Esophagus (tissue), 2 donors: Measurements from ENCODE around the gene NDFIP1. TPM values are rescaled to one million over a fixed set of nuclear protein-coding genes. Genes with fewer than 3 reads are reported as not detected.
"Not testable (repeated sequence)": the region's sequence is repeated elsewhere in the genome, so short reads cannot be mapped to it uniquely, and the experiment has no call there.

Experiments used
- H3K27ac ChIP-seq, 2 donors: one replicate each; pipeline ENCODE4 v1.5.1; 2013; ENCODE audit warnings: low read depth in 2 of 2, mild to moderate bottlenecking in 2 of 2, inconsistent platforms in 1 of 2, low read length in 1 of 2, moderate library complexity in 1 of 2
- H3K27me3 ChIP-seq, 2 donors: one replicate each; pipeline ENCODE4 v1.6.1; 2013; ENCODE audit warnings: low read length in 2 of 2, control low read depth in 1 of 2, mild to moderate bottlenecking in 1 of 2; ENCODE audit not compliant: insufficient read depth in 2 of 2, control insufficient read depth in 1 of 2
- H3K36me3 ChIP-seq, 2 donors: one replicate each; pipeline ENCODE4 v1.6.1; 2013; ENCODE audit warnings: low read length in 1 of 2; ENCODE audit not compliant: control insufficient read depth in 2 of 2, insufficient read depth in 2 of 2
- H3K4me1 ChIP-seq, 2 donors: one replicate each; pipeline ENCODE4 v1.6.1; 2013; ENCODE audit warnings: low read length in 1 of 2; ENCODE audit not compliant: control insufficient read depth in 2 of 2, insufficient read depth in 2 of 2
- H3K4me3 ChIP-seq, 2 donors: one replicate each; pipeline ENCODE4 v1.5.1; 2013; ENCODE audit warnings: low read length in 2 of 2, mild to moderate bottlenecking in 2 of 2, low read depth in 1 of 2, moderate library complexity in 1 of 2
- H3K9me3 ChIP-seq, 2 donors: one replicate each; pipeline ENCODE4 v1.6.1; 2013; ENCODE audit warnings: mild to moderate bottlenecking in 2 of 2, low read depth in 1 of 2, low read length in 1 of 2, moderate library complexity in 1 of 2; ENCODE audit not compliant: control insufficient read depth in 2 of 2, insufficient read depth in 1 of 2
- WGBS, 2 donors: extraction: QIAGEN DNeasy Blood & Tissue Kit; methylation state at CpG; one replicate each; pipeline ENCODE4 v1.1.7; 2013; 5-methylcytosine and 5-hydroxymethylcytosine counted together
- polyA plus RNA-seq, 2 donors: library from polyadenylated mRNA; stranded (reverse); fragments of 200-250 nt; gene quantifications; one replicate each; pipeline ENCODE4 v1.2.3, GENCODE V29; 2013
- donor health status: healthy with polysubstance abuse.
- donor health status: Bipolar disorder and iron deficiency.

Gene NDFIP1
- polyA plus RNA-seq, 2 donors, result 14.1 to 24.4 TPM

DNA sequence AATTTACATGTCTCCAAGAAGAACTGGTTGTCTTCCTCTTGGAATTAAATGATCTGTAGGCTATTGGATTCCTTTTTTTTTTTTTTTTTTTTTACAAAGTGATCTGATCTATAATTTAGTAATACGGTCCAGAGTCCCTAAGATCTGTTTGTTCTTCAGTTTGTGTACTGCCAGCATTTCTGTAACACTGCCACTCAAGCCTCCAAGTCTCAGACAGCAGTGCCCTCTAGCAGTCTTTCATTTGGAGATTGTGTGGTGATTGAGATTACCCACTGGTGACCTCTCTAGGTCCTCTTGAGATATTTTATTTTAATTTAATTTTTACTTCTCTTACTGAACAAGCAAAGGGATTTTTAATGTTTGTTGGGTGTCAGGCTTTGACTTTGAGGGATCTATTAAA lies 40.8 kb downstream of the NDFIP1 start:
- no peak overlapping the region for H3K4me3 ChIP-seq
- no peaks in the 10 kb centered on the region for H3K27me3 ChIP-seq
- no peak overlapping the region for H3K27ac ChIP-seq
- peaks cover 0 to 2% of the 10 kb centered on the region in 2 donors for H3K36me3 ChIP-seq
- no peaks in the 10 kb centered on the region for H3K4me1 ChIP-seq
- no peaks in the 10 kb centered on the region for H3K9me3 ChIP-seq
- WGBS, 2 donors, result 82 to 93% methylated on average over 1 of the region's 1 CpG

DNA sequence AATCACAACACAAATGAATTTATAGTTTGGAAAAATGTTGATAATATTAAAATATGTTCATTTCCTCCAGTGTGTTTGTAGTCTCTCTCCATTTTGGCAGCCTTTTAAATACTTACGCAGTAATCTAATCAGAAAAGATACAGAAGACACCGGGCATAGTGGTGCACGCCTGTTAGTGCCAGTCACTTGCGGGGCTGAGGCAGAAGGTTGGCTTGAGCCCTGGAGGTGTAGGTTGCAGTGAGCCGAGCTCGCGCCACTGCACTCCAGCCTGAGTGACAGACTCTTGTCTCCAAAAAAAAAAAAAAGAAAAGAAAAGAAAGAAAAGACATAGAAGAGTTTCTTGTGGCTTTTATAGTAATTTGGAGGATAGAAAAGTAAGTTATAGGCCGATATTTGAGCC lies 41.9 kb downstream of the NDFIP1 start:
- Histone ChIP-seq H3K27ac (no peak overlapping the region), H3K27me3 (no peaks in the 10 kb centered on the region), H3K4me3 (no peak overlapping the region), H3K4me1 (no peaks in the 10 kb centered on the region), H3K36me3 (peaks cover 0 to 2% of the 10 kb centered on the region in 2 donors), H3K9me3 (no peaks in the 10 kb centered on the region)
- 85 to 95% methylated on average over 8 of the region's 8 CpGs for WGBS, 2 donors

DNA sequence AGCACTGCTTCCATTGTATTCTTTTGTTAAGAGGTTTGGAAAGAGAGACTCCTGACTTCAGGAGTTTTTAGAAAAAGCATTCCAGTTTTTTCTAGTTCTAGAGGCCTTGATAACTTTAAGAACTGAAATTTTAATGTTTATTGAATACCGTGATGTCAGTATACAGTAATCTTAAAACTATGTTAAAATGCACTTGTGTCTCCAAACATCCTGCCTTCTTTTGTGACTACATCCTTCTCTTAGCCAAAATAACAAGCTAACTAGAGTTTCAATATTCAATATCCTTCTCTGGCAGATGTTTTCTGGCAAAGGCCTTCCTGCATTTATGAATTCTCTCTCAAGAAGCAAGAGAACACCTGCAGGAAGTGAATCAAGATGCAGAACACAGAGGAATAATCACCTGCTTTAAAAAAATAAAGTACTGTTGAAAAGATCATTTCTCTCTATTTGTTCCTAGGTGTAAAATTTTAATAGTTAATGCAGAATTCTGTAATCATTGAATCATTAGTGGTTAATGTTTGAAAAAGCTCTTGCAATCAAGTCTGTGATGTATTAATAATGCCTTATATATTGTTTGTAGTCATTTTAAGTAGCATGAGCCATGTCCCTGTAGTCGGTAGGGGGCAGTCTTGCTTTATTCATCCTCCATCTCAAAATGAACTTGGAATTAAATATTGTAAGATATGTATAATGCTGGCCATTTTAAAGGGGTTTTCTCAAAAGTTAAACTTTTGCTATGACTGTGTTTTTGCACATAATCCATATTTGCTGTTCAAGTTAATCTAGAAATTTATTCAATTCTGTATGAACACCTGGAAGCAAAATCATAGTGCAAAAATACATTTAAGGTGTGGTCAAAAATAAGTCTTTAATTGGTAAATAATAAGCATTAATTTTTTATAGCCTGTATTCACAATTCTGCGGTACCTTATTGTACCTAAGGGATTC lies 43.1 kb downstream of the NDFIP1 start:
- Histone ChIP-seq H3K36me3 (no peaks in the 10 kb centered on the region), H3K9me3 (no peaks in the 10 kb centered on the region), H3K4me3 (no peak overlapping the region), H3K4me1 (no peaks in the 10 kb centered on the region), H3K27me3 (no peaks in the 10 kb centered on the region), H3K27ac (no peak overlapping the region)
- WGBS, 2 donors, result 37 to 43% methylated on average over 3 of the region's 3 CpGs

DNA sequence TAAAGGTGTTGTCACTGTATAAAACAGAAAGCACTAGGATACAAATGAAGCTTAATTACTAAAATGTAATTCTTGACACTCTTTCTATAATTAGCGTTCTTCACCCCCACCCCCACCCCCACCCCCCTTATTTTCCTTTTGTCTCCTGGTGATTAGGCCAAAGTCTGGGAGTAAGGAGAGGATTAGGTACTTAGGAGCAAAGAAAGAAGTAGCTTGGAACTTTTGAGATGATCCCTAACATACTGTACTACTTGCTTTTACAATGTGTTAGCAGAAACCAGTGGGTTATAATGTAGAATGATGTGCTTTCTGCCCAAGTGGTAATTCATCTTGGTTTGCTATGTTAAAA lies 43.8 kb downstream of the NDFIP1 start:
- Histone ChIP-seq H3K36me3 (no peaks in the 10 kb centered on the region), H3K9me3 (no peaks in the 10 kb centered on the region), H3K4me1 (no peaks in the 10 kb centered on the region), H3K27ac (no peak overlapping the region), H3K27me3 (no peaks in the 10 kb centered on the region), H3K4me3 (no peak overlapping the region)
- WGBS, 2 donors, result 80 to 81% methylated on average over 1 of the region's 1 CpG

DNA sequence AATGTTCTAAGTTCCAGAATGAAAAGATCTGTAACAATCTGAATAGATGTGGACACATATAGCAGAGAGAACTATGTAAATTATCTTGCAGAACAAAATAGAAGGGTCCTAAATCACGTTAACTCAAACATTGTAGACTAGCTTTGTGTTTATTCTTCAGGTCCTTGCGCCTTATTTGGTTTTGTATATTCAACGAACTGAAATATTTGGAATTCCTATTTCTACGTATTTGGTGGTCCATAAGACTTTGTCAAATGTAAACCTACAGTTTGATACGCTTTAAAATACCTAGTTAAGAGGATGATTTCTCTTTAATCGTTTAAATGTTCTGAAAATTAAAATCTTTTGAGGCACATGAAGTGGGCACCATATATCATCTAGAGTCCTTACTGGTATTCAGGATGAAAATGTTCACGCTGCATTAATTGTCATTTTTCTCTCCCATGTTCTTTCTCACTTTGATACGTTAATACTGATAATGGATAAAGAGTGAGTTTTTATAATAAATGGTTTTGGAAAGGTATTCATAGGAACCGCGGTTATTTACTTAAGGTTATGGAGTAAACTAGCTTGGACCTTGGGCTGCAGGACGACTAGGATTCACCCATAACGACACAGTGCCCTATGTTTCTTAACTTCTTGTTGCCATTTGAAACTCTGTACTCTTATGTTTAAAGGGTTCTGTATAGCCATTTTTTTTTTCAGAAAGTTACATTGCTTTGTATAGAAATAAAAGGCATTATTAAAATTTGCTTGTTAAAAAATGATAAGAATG lies 45.3 kb downstream of the NDFIP1 start:
- H3K4me3 ChIP-seq, result no peak overlapping the region
- no peaks in the 10 kb centered on the region for H3K27me3 ChIP-seq
- H3K36me3 ChIP-seq, result no peaks in the 10 kb centered on the region
- WGBS, 2 donors, result 80 to 88% methylated on average over 12 of the region's 12 CpGs
- no peaks in the 10 kb centered on the region for H3K9me3 ChIP-seq
- no peaks in the 10 kb centered on the region for H3K4me1 ChIP-seq
- no peak overlapping the region for H3K27ac ChIP-seq

DNA sequence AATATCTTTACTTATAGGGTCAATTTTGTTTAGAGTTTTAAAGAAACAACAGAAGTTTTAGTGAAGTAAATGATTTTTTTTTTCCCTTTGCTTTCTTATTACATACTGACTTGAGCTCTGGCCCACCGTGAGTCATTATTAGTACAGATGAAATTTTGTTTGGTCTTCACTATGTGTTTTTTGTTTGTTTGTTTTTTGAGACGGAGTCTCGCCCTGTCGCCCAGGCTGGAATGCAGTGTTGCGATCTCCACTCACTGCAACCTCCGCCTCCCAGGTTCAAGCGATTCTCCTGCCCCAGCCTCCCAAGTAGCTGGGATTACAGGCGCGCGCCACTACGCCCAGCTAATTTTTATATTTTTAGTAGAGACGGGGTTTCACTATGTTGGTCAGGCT lies 45.9 kb downstream of the NDFIP1 start:
- not testable (repeated sequence) for H3K27ac ChIP-seq, H3K9me3 ChIP-seq, H3K4me3 ChIP-seq, H3K36me3 ChIP-seq, H3K4me1 ChIP-seq, H3K27me3 ChIP-seq
- 97 to 98% methylated on average over 12 of the region's 12 CpGs for WGBS, 2 donors

DNA sequence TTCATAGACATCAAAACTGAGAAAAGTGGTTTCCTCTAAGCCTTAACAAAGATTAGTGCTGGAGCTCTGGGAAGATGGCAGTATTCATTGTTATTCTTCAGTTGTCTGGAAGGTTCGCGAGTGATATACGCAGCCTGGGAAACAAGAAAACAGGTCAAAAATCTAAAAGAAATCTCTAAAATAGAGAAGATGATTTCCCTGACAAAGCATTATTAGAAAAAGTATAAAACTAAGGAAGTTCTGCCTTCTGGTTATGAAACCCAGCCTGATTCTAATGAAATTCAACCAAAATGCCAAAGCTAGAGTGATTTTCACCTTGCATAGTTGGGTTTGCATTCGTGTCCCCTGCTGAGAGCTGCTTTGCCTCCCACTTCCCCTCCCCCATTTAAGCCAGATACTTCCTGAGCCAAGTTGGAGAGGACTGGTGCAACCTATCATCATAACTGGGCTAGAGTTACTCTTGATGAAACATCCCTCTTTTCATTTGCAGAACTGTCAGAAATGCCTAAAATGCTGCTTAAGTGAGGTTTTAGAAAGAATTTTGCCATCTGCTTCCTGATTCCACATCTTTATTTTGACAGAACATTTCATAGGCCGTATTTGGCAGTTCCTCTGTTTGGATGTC lies 48.4 kb downstream of the NDFIP1 start:
- no peaks in the 10 kb centered on the region for H3K36me3 ChIP-seq

DNA sequence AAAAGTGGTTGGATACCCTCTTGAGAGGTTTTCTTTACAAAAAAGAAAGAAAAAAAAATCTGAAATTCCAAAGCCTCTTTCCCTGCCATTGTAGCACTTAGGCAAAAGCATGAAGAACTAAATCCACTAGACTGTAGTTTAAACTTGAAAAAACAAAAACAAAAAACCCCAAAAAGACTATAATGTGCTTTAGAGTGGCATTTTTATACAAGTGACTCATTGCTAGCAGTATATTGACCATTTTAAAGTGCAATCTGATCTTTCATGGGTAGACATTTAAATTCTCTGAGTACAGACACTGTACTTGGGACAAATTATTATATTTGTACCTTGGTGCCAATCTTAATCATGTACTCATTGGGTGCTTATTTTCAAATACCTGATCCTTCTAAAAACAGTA lies 50.8 kb downstream of the NDFIP1 start:
- no peaks in the 10 kb centered on the region for H3K27me3 ChIP-seq
- no peaks in the 10 kb centered on the region for H3K9me3 ChIP-seq
- no peaks in the 10 kb centered on the region for H3K4me1 ChIP-seq
- no peak overlapping the region for H3K4me3 ChIP-seq
- H3K36me3 ChIP-seq, result no peaks in the 10 kb centered on the region
- H3K27ac ChIP-seq, result no peak overlapping the region

More for the DNA sequence above, 48.4 kb downstream of the NDFIP1 start:
- Histone ChIP-seq H3K4me1 (no peaks in the 10 kb centered on the region), H3K27me3 (no peaks in the 10 kb centered on the region), H3K27ac (no peak overlapping the region), H3K9me3 (no peaks in the 10 kb centered on the region), H3K4me3 (no peak overlapping the region)
- 82 to 84% methylated on average over 5 of the region's 5 CpGs for WGBS, 2 donors

DNA sequence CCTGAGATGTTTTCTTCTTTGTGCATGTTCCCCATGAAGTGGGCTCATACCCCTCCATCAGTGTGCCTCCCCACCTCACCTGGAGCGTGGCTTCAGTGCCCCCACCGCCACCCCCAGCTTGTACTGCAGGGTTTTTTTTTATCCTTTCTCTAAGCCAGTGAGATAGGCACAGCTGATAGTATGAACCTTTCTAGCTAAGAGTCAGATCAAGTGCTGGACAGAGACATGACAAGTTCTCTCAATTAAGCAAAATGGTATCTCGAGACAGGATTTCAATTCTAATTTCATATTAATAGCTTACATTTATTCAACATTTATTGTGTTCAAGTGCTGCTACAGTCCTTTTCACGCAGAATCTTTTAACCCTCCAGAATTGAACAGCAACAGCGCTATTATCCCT lies 55.7 kb downstream of the NDFIP1 start:
- WGBS, 2 donors, result 91% methylated on average over 5 of the region's 5 CpGs
- Histone ChIP-seq H3K27ac (no peak overlapping the region), H3K4me1 (no peaks in the 10 kb centered on the region), H3K27me3 (no peaks in the 10 kb centered on the region), H3K9me3 (no peaks in the 10 kb centered on the region), H3K36me3 (no peaks in the 10 kb centered on the region), H3K4me3 (no peak overlapping the region)
